Testis (tissue), 3 donors: ENCODE measurements around the gene AAK1. TPM values are rescaled to one million over a fixed set of nuclear protein-coding genes. Genes with fewer than 3 reads are reported as not detected.

Experiments used
- DNase-seq: peaks from one replicate; pipeline ENCODE4 v3.0.0-alpha.2; 2019
- H3K27ac ChIP-seq, 2 donors: fragments of 200-600 bp; sonication (generic); one replicate each; pipeline ENCODE4 v1.5.1; 2019
- H3K27me3 ChIP-seq: fragments of 200-600 bp; sonication (generic); one replicate; pipeline ENCODE4 v1.5.1; 2019
- H3K36me3 ChIP-seq: fragments of 200-600 bp; sonication (generic); one replicate; pipeline ENCODE4 v1.5.1; 2017; ENCODE audit warnings: low read depth; ENCODE audit errors: missing control alignments
- H3K4me1 ChIP-seq: fragments of 200-600 bp; sonication (generic); one replicate; pipeline ENCODE4 v1.5.1; 2019
- H3K4me3 ChIP-seq, 2 donors: fragments of 200-600 bp; sonication (generic); one replicate each; pipeline ENCODE4 v1.5.1; 2017 to 2019
- H3K9me3 ChIP-seq: fragments of 200-600 bp; sonication (generic); one replicate; pipeline ENCODE4 v1.5.1; 2017
- POLR2A ChIP-seq: fragments of 450-650 bp; IDR thresholded peaks from one replicate; pipeline ENCODE4 v1.6.1; 2017; ENCODE audit warnings: antibody characterized with exemption, mild to moderate bottlenecking, moderate library complexity
- WGBS, 2 donors: methylation state at CpG; one replicate each; pipeline ENCODE4 v1.1.5; 2018; 5-methylcytosine and 5-hydroxymethylcytosine counted together
- intact Hi-C: fragments of 100-400 bp; cut with DNase I; formaldehyde crosslinking; loops from one replicate; pipeline ENCODE4 v1.15.1; 2023; ENCODE audit warnings: low total_unique reads
- polyA plus RNA-seq: library from polyadenylated mRNA; stranded (reverse); fragments of 350-450 nt; fragmentation: Illumina TruSeq; extraction: RNeasy Lipid Tissue Mini Kit (QIAGEN cat#74804); gene quantifications from one replicate; pipeline ENCODE4 v1.2.3, GENCODE V29; 2014; ENCODE audit warnings: low read depth, low replicate concordance; ENCODE audit not compliant: insufficient read depth
- total RNA-seq, 2 donors: library from RNA; depleted of rRNA; stranded (reverse); fragments of >200 nt; gene quantifications; one replicate each; pipeline ENCODE4 v1.2.3, GENCODE V29; 2016
- TF ChIP-seq, protein P1 (sequence below), 3 experiments: fragments of 450-650 bp in 2 of 3; fragments of 200-600 bp in 1 of 3; sonication (generic) in 1 of 3; IDR thresholded peaks; one replicate each; pipeline ENCODE4 v1.5.1; 2016 to 2019; ENCODE audit warnings: antibody characterized with exemption in 3 of 3, mild to moderate bottlenecking in 2 of 3, moderate library complexity in 1 of 3

The AAK1 gene
- total and polyA plus RNA-seq, 3 donors from 2014 or later: 20.3 to 62.1 (median 47.9) TPM

DNA sequence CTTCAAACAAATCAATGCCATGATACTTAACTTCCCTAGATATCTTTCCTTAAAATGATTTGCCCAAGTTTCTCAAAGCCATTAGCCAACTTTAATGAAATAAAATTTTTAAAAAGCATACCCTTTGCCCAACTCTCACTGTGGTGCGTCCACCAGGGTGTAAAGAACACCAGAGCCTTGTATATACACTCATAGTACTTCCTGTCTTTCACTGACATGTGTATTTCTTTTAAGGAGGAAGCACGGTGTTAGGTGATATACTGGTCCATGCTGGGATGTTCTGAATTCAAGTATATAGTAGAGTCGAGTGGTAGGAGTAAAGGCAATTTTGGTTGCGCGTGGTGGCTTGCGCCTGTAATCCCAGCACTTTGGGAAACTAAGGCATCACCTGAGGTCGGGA is 22.7 kb downstream of the AAK1 start:
- WGBS, 2 donors: 89 to 92% methylated on average over 7 of the region's 7 CpGs
- no peaks in the 10 kb centered on the region for H3K9me3 ChIP-seq
- no peaks in the 10 kb centered on the region for H3K27me3 ChIP-seq
- no peaks in the 10 kb centered on the region for H3K36me3 ChIP-seq
- no peak overlapping the region for H3K4me3 ChIP-seq
- intact Hi-C loops: no loop called here
- peaks cover 15% of the 10 kb centered on the region for H3K4me1 ChIP-seq
- TF ChIP-seq, protein P1, sequence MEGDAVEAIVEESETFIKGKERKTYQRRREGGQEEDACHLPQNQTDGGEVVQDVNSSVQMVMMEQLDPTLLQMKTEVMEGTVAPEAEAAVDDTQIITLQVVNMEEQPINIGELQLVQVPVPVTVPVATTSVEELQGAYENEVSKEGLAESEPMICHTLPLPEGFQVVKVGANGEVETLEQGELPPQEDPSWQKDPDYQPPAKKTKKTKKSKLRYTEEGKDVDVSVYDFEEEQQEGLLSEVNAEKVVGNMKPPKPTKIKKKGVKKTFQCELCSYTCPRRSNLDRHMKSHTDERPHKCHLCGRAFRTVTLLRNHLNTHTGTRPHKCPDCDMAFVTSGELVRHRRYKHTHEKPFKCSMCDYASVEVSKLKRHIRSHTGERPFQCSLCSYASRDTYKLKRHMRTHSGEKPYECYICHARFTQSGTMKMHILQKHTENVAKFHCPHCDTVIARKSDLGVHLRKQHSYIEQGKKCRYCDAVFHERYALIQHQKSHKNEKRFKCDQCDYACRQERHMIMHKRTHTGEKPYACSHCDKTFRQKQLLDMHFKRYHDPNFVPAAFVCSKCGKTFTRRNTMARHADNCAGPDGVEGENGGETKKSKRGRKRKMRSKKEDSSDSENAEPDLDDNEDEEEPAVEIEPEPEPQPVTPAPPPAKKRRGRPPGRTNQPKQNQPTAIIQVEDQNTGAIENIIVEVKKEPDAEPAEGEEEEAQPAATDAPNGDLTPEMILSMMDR (IDR thresholded peaks at IDR 0.05): no peak
- no peak for TF ChIP-seq POLR2A
- no peak for DNase-seq
- no peak overlapping the region for H3K27ac ChIP-seq

DNA sequence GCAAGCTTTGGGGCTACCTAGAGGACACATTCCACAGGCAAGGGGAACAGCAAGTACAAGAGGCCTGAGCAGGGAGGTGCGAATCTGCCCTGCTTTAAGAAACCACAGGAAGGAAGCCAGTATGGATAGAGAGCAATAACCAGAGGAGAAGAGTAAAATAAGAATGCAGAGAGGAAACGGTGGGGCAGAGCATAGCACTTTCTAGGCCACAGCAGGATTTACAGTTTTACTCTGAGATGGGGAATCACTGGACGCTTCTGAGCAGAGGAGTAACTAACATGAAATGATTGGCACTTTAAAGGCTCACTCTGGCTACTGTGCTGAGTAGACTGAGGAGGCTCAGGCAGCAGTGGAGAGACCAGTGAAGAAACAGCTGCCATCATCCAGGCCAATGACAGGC is 23.8 kb downstream of the AAK1 start:
- Histone ChIP-seq H3K4me1 (peaks cover 15% of the 10 kb centered on the region), H3K36me3 (no peaks in the 10 kb centered on the region), H3K27ac (no peak overlapping the region), H3K4me3 (no peak overlapping the region), H3K9me3 (no peaks in the 10 kb centered on the region), H3K27me3 (no peaks in the 10 kb centered on the region)
- WGBS, 2 donors: 53 to 60% methylated on average over 3 of the region's 3 CpGs
- DNase-seq: no peak
- TF ChIP-seq POLR2A: no peak
- TF ChIP-seq, protein P1 (IDR thresholded peaks at IDR 0.05): no peak
- intact Hi-C loops: no loop called here

DNA sequence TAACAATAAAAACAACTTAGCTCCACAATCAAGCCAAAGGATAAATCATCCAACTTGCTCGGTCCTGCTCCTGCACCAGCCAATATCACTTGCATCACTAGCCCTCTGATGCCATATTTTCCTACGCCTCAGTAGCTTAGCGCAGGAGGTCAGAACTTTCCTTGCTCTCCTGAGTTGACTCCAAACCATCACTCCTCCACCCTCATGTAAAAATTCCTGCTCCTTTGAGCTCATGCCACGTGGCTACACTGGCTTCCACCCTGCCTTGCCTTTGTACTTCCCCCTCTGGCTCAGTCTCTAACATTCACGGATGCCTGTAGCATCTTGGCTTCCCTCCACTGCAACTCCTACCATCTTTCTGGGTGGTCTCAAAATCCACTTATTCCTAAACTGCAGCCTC is 25.2 kb downstream of the AAK1 start:
- 46 to 49% methylated on average over 5 of the region's 5 CpGs for WGBS, 2 donors
- H3K27me3 ChIP-seq: no peaks in the 10 kb centered on the region
- intact Hi-C loops: no loop called here
- no peak overlapping the region for H3K27ac ChIP-seq
- H3K36me3 ChIP-seq: no peaks in the 10 kb centered on the region
- TF ChIP-seq, protein P1 (IDR thresholded peaks at IDR 0.05): no peak
- no peaks in the 10 kb centered on the region for H3K9me3 ChIP-seq
- H3K4me1 ChIP-seq: peaks cover 15% of the 10 kb centered on the region
- no peak for DNase-seq
- H3K4me3 ChIP-seq: no peak overlapping the region

DNA sequence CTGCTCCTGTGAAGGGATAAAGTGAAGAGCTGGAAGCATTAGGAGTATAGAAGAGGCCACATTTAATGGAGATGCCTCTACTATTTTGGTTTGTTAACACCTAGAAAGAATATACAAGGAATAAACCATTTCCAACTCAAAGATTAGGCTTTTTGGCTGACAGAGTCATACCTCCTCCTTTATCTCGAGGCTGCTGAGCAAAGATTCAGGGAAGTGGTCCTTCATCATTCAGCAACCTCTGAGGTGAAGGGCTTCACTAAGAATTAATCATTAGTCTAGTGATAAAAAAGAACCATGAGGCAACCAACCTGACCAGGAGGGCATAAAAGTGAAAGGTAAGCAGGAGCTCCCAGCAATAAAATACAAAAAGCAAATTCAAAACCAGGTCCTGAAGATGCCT is 25.8 kb downstream of the AAK1 start:
- Histone ChIP-seq H3K36me3 (no peaks in the 10 kb centered on the region), H3K27ac (no peak overlapping the region), H3K27me3 (no peaks in the 10 kb centered on the region), H3K4me1 (peaks cover 15% of the 10 kb centered on the region), H3K4me3 (no peak overlapping the region), H3K9me3 (no peaks in the 10 kb centered on the region)
- TF ChIP-seq, protein P1 (IDR thresholded peaks at IDR 0.05): no peak
- no peak for TF ChIP-seq POLR2A
- whole genome bisulfite sequencing, 2 donors: 76 to 96% methylated on average over 1 of the region's 1 CpG
- intact Hi-C loops: no loop called here
- DNase-seq: no peak

DNA sequence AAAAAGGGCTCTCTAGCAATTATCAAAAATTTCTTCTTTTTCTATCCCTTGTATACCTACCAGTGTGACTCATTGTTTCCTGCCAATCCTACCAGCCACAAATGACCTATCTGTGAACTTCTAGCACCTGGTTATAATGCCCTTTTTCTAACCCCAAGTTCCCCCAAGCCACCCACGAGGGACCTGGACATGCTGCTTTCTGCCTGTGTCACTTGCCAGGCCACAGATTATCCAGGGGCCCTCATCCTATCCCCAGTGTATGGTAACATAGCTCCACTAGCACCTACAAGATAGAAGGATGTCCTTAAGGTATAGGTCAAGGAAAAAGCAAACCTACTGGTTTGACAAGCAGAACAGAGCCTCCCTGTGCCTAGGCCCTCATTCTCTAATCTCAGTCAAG is 26.8 kb downstream of the AAK1 start:
- Histone ChIP-seq H3K27ac (no peak overlapping the region), H3K9me3 (no peaks in the 10 kb centered on the region), H3K27me3 (no peaks in the 10 kb centered on the region), H3K4me3 (no peak overlapping the region), H3K36me3 (no peaks in the 10 kb centered on the region), H3K4me1 (peaks cover 15% of the 10 kb centered on the region)
- TF ChIP-seq POLR2A: no peak
- TF ChIP-seq, protein P1 (IDR thresholded peaks at IDR 0.05): no peak
- intact Hi-C loops: no loop called here
- 82 to 100% methylated on average over 1 of the region's 1 CpG for WGBS, 2 donors
- no peak for DNase-seq
